ENCODE results near the gene PKP4. TPM values are rescaled to one million over a fixed set of nuclear protein-coding genes. Genes with fewer than 3 reads are reported as not detected.
"Not testable (repeated sequence)": the region's sequence is repeated elsewhere in the genome, so short reads cannot be mapped to it uniquely, and the experiment has no call there.

The PKP4 gene
- total and polyA plus RNA-seq, 9 of the 15 experiments (the other 6 are each of a cell fraction or from before 2014, with no cell fraction given) = 24.6 to 99.1 (median 74.0) TPM

GRCh38 chr2:158472829-158473228 is 16.1 kb downstream of the PKP4 start:
- in situ Hi-C loops (cut with MboI); H3K4me3 ChIP-seq; H3K4me2 ChIP-seq (ENCODE audit: insufficient read depth, low read length); ATAC-seq; H3K27me3 ChIP-seq (ENCODE audit: control insufficient read depth in 2 of 2, insufficient read depth in 2 of 2, low read length in 2 of 2); H3K9me3 ChIP-seq (replicated peaks; ENCODE audit: control insufficient read depth, insufficient read depth, low read depth, low read length); H3K27ac ChIP-seq (ENCODE audit: extremely low read depth, low read depth, low read length); CTCF ChIA-PET (ENCODE audit: low intra/inter-chr PET ratio); H3K9me1 ChIP-seq (ENCODE audit: control insufficient read depth, insufficient read depth, low read length); H4K20me1 ChIP-seq (replicated peaks; ENCODE audit: control insufficient read depth, insufficient read depth, low read length); BruUV-seq (replicated peaks); H2AFZ ChIP-seq (ENCODE audit: low read depth, low read length); DNase-seq (ENCODE audit: extremely low read depth in 1 of 4, low spot score in 3 of 4); FAIRE-seq; H3K9ac ChIP-seq (ENCODE audit: insufficient read depth in 1 of 2, low read depth in 2 of 2, low read length in 2 of 2); intact Hi-C loops (cut with micrococcal nuclease); H3K4me1 ChIP-seq (replicated peaks in 1 of 2; ENCODE audit: control insufficient read depth in 2 of 2, insufficient read depth in 2 of 2, low read length in 2 of 2): not testable (repeated sequence)
- POLR2A ChIA-PET = interaction anchor here (0.8 kb wide), 1 partner anchor 210 kb away, joined by 3 read pairs; no protein-coding TSS in a partner anchor
- 88% methylated on average over 3 of the region's 3 CpGs for WGBS (ENCODE audit: insufficient coverage, low coverage, missing lambda C conversion rate)
- peaks cover 34% of the 10 kb centered on the region for H3K36me3 ChIP-seq (ENCODE audit: control insufficient read depth, insufficient read depth, low read length)
- TF ChIP-seq AFF1 (IDR thresholded peaks at IDR 0.05; ENCODE audit: low read depth in 1 of 2, partially characterized antibody in 2 of 2) = peak in 1 of 2 experiments; percentile 99
- H3K79me2 ChIP-seq (ENCODE audit: control insufficient read depth, insufficient read depth, low read length) = peaks cover 42% of the 10 kb centered on the region
